H1 (cell line): ENCODE measurements around the gene CS.

ENCODE experiments used
- ATF2 ChIP-seq: IDR thresholded peaks from 2 replicates; pipeline ENCODE4 v1.6.1; 2012; ENCODE audit warnings: low read length, inconsistent platforms
- CEBPB ChIP-seq: IDR thresholded peaks from 2 replicates; pipeline ENCODE4 v1.6.1; 2012; ENCODE audit warnings: low read depth, low read length
- CHD1 ChIP-seq: IDR thresholded peaks from 2 replicates; pipeline ENCODE4 v1.6.1; 2012; ENCODE audit warnings: low read depth, low read length, improper control_type of control experiment
- CTBP2 ChIP-seq: IDR thresholded peaks from 2 replicates; pipeline ENCODE4 v1.7.0; 2011; ENCODE audit warnings: borderline replicate concordance, mild to moderate bottlenecking, moderate library complexity, mixed read lengths, low read length; ENCODE audit not compliant: insufficient read depth, insufficient read length
- EGR1 ChIP-seq: IDR thresholded peaks from 2 replicates; pipeline ENCODE4 v1.6.1; 2011; ENCODE audit warnings: low read depth, low read length, borderline replicate concordance
- EP300 ChIP-seq, 2 experiments: IDR thresholded peaks; 1 replicate in 1 of 2; 2 replicates in 1 of 2; pipeline ENCODE4 v1.6.1; 2011 to 2012; ENCODE audit warnings: low read depth in 2 of 2, low read length in 2 of 2, mild to moderate bottlenecking in 2 of 2, borderline replicate concordance in 1 of 2, inconsistent platforms in 1 of 2, moderate library complexity in 1 of 2
- EZH2 ChIP-seq: fragments of 200-600 bp; sonication (generic); IDR thresholded peaks from 2 replicates; pipeline ENCODE4 v1.7.1; 2012; ENCODE audit warnings: low read depth, mild to moderate bottlenecking, moderate library complexity, low read length, inconsistent platforms; ENCODE audit not compliant: severe bottlenecking
- POLR2A ChIP-seq, 2 experiments: IDR thresholded peaks; 1 replicate in 1 of 2; 2 replicates in 1 of 2; pipeline ENCODE4 v1.6.1; 2011; ENCODE audit warnings: low read depth in 2 of 2, low read length in 2 of 2, mild to moderate bottlenecking in 2 of 2; ENCODE audit errors: control extremely low read depth in 1 of 2
- POLR2AphosphoS5 ChIP-seq: IDR thresholded peaks from 2 replicates; pipeline ENCODE4 v1.6.1; 2011; ENCODE audit warnings: low read depth, low read length
- SP4 ChIP-seq: IDR thresholded peaks from 2 replicates; pipeline ENCODE4 v1.6.1; 2012; ENCODE audit warnings: low read length, inconsistent platforms
- TEAD4 ChIP-seq: IDR thresholded peaks from 2 replicates; pipeline ENCODE4 v1.6.1; 2012; ENCODE audit warnings: low read depth, low read length, inconsistent platforms, mixed read lengths
- TF ChIP-seq, protein P1 (sequence below): IDR thresholded peaks from 2 replicates; pipeline ENCODE4 v1.6.1; 2012; ENCODE audit warnings: inconsistent platforms
- TF ChIP-seq, protein P2 (sequence below), 3 experiments: IDR thresholded peaks; 1 replicate in 2 of 3; 2 replicates in 1 of 3; pipeline versions ENCODE4 v1.5.1 to v1.6.1; 2011; ENCODE audit warnings: low read length in 3 of 3, mild to moderate bottlenecking in 3 of 3, inconsistent platforms in 2 of 3, low read depth in 1 of 3, moderate library complexity in 1 of 3; ENCODE audit not compliant: insufficient read depth in 1 of 3; ENCODE audit errors: control extremely low read depth in 1 of 3
- TF ChIP-seq, protein P3 (sequence below): IDR thresholded peaks from 2 replicates; pipeline ENCODE4 v1.6.1; 2011; ENCODE audit warnings: low read length, improper control_type of control experiment

DNA sequence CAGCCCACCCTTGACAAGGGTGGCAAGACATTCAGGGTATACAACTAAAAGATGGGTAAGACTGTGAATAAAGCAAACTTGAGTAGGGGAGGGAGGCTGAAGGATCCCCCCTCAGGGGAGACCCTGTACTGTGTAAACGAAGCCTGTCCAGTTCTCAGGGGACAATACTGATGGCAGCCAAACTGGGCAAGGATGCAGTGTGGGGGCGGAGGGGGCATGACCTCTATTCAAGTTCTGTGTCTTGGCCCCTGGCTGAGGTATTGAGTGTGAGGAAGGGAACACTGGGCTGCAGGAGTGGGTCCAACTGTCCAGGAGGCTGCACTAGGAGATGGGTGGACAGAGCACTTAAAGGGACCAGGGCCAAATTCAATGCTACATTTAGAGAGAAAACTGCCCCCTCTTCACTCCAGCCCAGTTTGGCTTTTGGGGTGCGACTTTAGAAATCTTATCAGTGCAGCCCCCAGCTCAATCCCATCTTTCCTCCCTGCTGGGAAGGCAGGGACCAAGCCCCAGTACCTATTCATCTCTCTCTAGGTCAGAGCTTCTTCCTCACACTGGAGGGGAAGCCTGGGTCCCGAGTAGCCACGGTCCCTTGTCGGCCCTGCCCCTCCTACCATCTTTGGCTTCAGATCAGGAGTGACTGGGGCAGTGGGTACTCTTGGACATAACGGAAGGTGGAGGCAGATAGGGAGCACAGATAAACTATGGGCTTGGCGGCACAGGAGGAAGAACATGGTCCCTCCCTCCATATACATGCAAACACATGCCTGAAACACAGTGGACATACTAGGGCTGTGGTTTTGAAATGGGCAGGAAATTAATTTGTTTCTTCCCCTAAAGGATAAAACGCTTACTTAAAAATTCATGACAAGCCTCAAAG, 58.5 kb downstream of the CS start:
- TF ChIP-seq EGR1 (no peak), CTBP2 (no peak), CEBPB (no peak), SP4 (no peak), ATF2 (no peak), POLR2A (IDR thresholded peaks at IDR 0.05; ENCODE audit: control extremely low read depth in 1 of 2, low read depth in 2 of 2, low read length in 2 of 2) (no peak), TEAD4 (no peak), EZH2 (no peak), CHD1 (no peak), POLR2AphosphoS5 (no peak), EP300 (IDR thresholded peaks at IDR 0.05; ENCODE audit: borderline replicate concordance in 1 of 2, low read depth in 2 of 2, low read length in 2 of 2) (no peak)
- TF ChIP-seq, protein P1, sequence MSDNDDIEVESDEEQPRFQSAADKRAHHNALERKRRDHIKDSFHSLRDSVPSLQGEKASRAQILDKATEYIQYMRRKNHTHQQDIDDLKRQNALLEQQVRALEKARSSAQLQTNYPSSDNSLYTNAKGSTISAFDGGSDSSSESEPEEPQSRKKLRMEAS: no peak
- TF ChIP-seq, protein P2, sequence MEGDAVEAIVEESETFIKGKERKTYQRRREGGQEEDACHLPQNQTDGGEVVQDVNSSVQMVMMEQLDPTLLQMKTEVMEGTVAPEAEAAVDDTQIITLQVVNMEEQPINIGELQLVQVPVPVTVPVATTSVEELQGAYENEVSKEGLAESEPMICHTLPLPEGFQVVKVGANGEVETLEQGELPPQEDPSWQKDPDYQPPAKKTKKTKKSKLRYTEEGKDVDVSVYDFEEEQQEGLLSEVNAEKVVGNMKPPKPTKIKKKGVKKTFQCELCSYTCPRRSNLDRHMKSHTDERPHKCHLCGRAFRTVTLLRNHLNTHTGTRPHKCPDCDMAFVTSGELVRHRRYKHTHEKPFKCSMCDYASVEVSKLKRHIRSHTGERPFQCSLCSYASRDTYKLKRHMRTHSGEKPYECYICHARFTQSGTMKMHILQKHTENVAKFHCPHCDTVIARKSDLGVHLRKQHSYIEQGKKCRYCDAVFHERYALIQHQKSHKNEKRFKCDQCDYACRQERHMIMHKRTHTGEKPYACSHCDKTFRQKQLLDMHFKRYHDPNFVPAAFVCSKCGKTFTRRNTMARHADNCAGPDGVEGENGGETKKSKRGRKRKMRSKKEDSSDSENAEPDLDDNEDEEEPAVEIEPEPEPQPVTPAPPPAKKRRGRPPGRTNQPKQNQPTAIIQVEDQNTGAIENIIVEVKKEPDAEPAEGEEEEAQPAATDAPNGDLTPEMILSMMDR (IDR thresholded peaks at IDR 0.05; ENCODE audit: control extremely low read depth in 1 of 3, insufficient read depth in 1 of 3, low read depth in 1 of 3, low read length in 3 of 3): no peak
- TF ChIP-seq, protein P3, sequence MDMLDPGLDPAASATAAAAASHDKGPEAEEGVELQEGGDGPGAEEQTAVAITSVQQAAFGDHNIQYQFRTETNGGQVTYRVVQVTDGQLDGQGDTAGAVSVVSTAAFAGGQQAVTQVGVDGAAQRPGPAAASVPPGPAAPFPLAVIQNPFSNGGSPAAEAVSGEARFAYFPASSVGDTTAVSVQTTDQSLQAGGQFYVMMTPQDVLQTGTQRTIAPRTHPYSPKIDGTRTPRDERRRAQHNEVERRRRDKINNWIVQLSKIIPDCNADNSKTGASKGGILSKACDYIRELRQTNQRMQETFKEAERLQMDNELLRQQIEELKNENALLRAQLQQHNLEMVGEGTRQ: no peak
